ENCODE results near the gene NOL12. TPM values are rescaled to one million over a fixed set of nuclear protein-coding genes. Genes with fewer than 3 reads are reported as not detected.

The NOL12 gene
- total RNA-seq, 1 experiment from 2014 or later, result 31.4 TPM

GRCh38 chr22:37710675-37711074 lies 24.5 kb downstream of the NOL12 start:
- Histone ChIP-seq H3K4me1 (ENCODE audit: control insufficient read depth in 1 of 2, insufficient read depth in 2 of 2, low read length in 2 of 2) (0 out of 4 replicates have a peak, but pooled peaks cover 0 to 2% of the 10 kb centered on the region in 2 experiments), H3K79me2 (ENCODE audit: insufficient read depth, low read length) (no peaks in the 10 kb centered on the region), H3K27me3 (ENCODE audit: insufficient read depth, low read length) (no peaks in the 10 kb centered on the region), H3K9me3 (ENCODE audit: control insufficient read depth in 1 of 2, insufficient read depth in 1 of 2, low read depth in 1 of 2, low read length in 2 of 2) (no peaks in the 10 kb centered on the region), H4K20me1 (ENCODE audit: insufficient read depth) (no peaks in the 10 kb centered on the region), H3K9me2 (ENCODE audit: insufficient read depth) (no peaks in the 10 kb centered on the region), H3K4me2 (ENCODE audit: low read length) (no peak overlapping the region), H3K9ac (ENCODE audit: low read length) (no peak overlapping the region), H3K4me3 (replicated peaks in 1 of 2; ENCODE audit: low read depth in 1 of 2, low read length in 2 of 2) (no peak overlapping the region), H3K27ac (ENCODE audit: low read depth, low read length) (no peak overlapping the region), H2AFZ (ENCODE audit: low read depth, low read length, poor library complexity, severe bottlenecking) (no peak overlapping the region), H3K36me3 (ENCODE audit: control insufficient read depth in 1 of 2, insufficient read depth in 2 of 2, low read length in 2 of 2) (no peaks in the 10 kb centered on the region)
- intact Hi-C loops (cut with micrococcal nuclease), result no loop called here
- no TSS peak for BruUV-seq (replicated peaks)
- no peak for DNase-seq (ENCODE audit: low read depth, low spot score)
- ChIA-PET POLR2A (no interaction called here), CTCF (no interaction called here), RAD21 (ENCODE audit: low non-redundant PET in 1 of 2, low total read pairs in 2 of 2, uncharacterized antibody in 2 of 2, unreplicated experiment in 2 of 2) (no interaction called here)
- ATAC-seq, result no peak
- no peak for TF ChIP-seq SP1 (IDR thresholded peaks at IDR 0.05; ENCODE audit: low read depth)

DNA sequence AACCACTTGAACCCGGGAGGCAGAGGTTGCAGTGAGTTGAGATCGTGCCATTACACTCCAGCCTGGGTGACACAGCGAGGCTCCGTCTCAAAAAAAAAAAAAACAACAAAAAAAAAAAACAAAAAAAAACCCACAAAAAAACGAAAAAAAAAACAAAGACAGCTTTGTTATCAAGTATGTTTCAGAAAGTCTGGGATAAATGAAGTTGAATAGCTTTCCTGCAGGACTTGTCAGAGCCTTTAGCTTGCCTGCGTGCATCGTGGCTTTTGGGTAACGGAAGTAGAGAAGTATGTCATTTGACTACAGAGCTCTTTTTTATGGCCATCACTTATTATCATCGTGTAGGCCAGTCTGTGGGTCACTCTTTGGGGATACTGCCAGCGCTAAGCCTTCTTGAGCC lies 25.3 kb downstream of the NOL12 start:
- no peak for ATAC-seq
- Histone ChIP-seq H3K27ac (ENCODE audit: low read depth, low read length) (no peak overlapping the region), H4K20me1 (ENCODE audit: insufficient read depth) (no peaks in the 10 kb centered on the region), H3K4me3 (replicated peaks in 1 of 2; ENCODE audit: low read depth in 1 of 2, low read length in 2 of 2) (no peak overlapping the region), H3K79me2 (ENCODE audit: insufficient read depth, low read length) (no peaks in the 10 kb centered on the region), H3K4me1 (ENCODE audit: control insufficient read depth in 1 of 2, insufficient read depth in 2 of 2, low read length in 2 of 2) (0 out of 4 replicates have a peak, but pooled peaks cover 0 to 2% of the 10 kb centered on the region in 2 experiments), H3K27me3 (ENCODE audit: insufficient read depth, low read length) (no peaks in the 10 kb centered on the region), H3K9me3 (ENCODE audit: control insufficient read depth in 1 of 2, insufficient read depth in 1 of 2, low read depth in 1 of 2, low read length in 2 of 2) (no peaks in the 10 kb centered on the region), H3K4me2 (ENCODE audit: low read length) (no peak overlapping the region), H2AFZ (ENCODE audit: low read depth, low read length, poor library complexity, severe bottlenecking) (no peak overlapping the region), H3K9me2 (ENCODE audit: insufficient read depth) (no peaks in the 10 kb centered on the region), H3K9ac (ENCODE audit: low read length) (no peak overlapping the region), H3K36me3 (ENCODE audit: control insufficient read depth in 1 of 2, insufficient read depth in 2 of 2, low read length in 2 of 2) (no peaks in the 10 kb centered on the region)
- ChIA-PET CTCF (no interaction called here), POLR2A (interaction anchor here (0.9 kb wide), 1 partner anchor 11 kb away, joined by 4 read pairs; no protein-coding TSS in a partner anchor), RAD21 (ENCODE audit: low non-redundant PET in 1 of 2, low total read pairs in 2 of 2, uncharacterized antibody in 2 of 2, unreplicated experiment in 2 of 2) (no interaction called here)
- BruUV-seq (replicated peaks), result no TSS peak
- DNase-seq (ENCODE audit: low read depth, low spot score), result no peak
- TF ChIP-seq TCF7L2 (IDR thresholded peaks at IDR 0.05; ENCODE audit: borderline replicate concordance, extremely low read depth, insufficient read depth, insufficient read length) (no peak), ELF1 (IDR thresholded peaks at IDR 0.05; ENCODE audit: borderline replicate concordance, low read depth) (no peak), ZBTB33 (IDR thresholded peaks at IDR 0.05; ENCODE audit: extremely low read depth, insufficient replicate concordance, low read length) (no peak), ZNF274 (IDR thresholded peaks at IDR 0.05; ENCODE audit: low read depth, low read length) (no peak), SP1 (IDR thresholded peaks at IDR 0.05; ENCODE audit: low read depth) (no peak), CEBPB (IDR thresholded peaks at IDR 0.05; ENCODE audit: low read depth) (no peak), EZH2 (IDR thresholded peaks at IDR 0.05) (no peak), JUND (IDR thresholded peaks at IDR 0.05) (no peak)
- intact Hi-C loops (cut with micrococcal nuclease), result no loop called here

All from HCT116 (cell line).